Measurements from ENCODE around the gene CHI3L2. TPM values are rescaled to one million over a fixed set of nuclear protein-coding genes. Genes with fewer than 3 reads are reported as not detected.
"Not testable (repeated sequence)": the region's sequence is repeated elsewhere in the genome, so short reads cannot be mapped to it uniquely, and the experiment has no call there.

Gene CHI3L2
- polyA plus RNA-seq, 1 donor: 2.4 TPM

GRCh38 chr1:111212634-111213335 lies 14.7 kb upstream of the CHI3L2 start:
- no peaks in the 10 kb centered on the region for H3K27me3 ChIP-seq (ENCODE audit: control insufficient read depth, insufficient read depth, low read length)
- 100% methylated on average over 1 of the region's 5 CpGs for WGBS (ENCODE audit: insufficient coverage, low lambda C conversion rate)
- no peaks in the 10 kb centered on the region for H3K36me3 ChIP-seq (ENCODE audit: control insufficient read depth, insufficient read depth, low read length)
- H3K4me1 ChIP-seq (ENCODE audit: control insufficient read depth, insufficient read depth, low read length): peaks cover 18% of the 10 kb centered on the region
- no peak for DNase-seq
- no peak overlapping the region for H3K4me3 ChIP-seq (ENCODE audit: low read length)
- no peaks in the 10 kb centered on the region for H3K9me3 ChIP-seq (ENCODE audit: control insufficient read depth, low read depth, low read length)
- peak overlapping the region; percentile 59 for H3K27ac ChIP-seq (ENCODE audit: low read length)

DNA sequence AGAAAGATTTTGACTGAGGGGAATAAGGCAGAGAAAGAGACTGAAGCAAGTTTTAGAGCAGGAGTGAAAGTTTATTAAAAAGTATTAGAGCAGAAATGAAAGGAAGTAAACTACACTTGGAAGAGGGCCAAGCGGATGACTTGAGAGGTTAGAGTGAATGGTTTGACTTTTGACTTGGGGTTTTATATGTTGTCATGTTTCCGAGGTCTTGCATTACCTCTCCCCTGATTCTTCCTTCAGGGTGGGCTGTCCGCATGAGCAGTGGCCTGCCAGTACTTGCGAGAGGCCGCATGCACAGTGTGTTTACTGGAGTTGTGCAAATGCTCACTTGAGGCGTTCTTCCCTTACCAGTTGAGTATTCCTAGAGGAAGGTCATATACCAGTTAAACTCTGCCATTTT lies 14.1 kb upstream of the CHI3L2 start:
- peaks cover 18% of the 10 kb centered on the region for H3K4me1 ChIP-seq (ENCODE audit: control insufficient read depth, insufficient read depth, low read length)
- DNase-seq: no peak
- no CpG with 5 or more reads among the region's 6 CpGs for WGBS (ENCODE audit: insufficient coverage, low lambda C conversion rate)
- H3K27ac ChIP-seq (ENCODE audit: low read length): no peak overlapping the region
- H3K36me3 ChIP-seq (ENCODE audit: control insufficient read depth, insufficient read depth, low read length): no peaks in the 10 kb centered on the region
- no peaks in the 10 kb centered on the region for H3K9me3 ChIP-seq (ENCODE audit: control insufficient read depth, low read depth, low read length)
- H3K4me3 ChIP-seq (ENCODE audit: low read length): no peak overlapping the region
- no peaks in the 10 kb centered on the region for H3K27me3 ChIP-seq (ENCODE audit: control insufficient read depth, insufficient read depth, low read length)

GRCh38 chr1:111214074-111214801 lies 13.3 kb upstream of the CHI3L2 start:
- WGBS (ENCODE audit: insufficient coverage, low lambda C conversion rate): 100% methylated on average over 1 of the region's 6 CpGs
- Histone ChIP-seq H3K4me3 (ENCODE audit: low read length) (no peak overlapping the region), H3K9me3 (ENCODE audit: control insufficient read depth, low read depth, low read length) (no peaks in the 10 kb centered on the region), H3K27ac (ENCODE audit: low read length) (no peak overlapping the region), H3K27me3 (ENCODE audit: control insufficient read depth, insufficient read depth, low read length) (no peaks in the 10 kb centered on the region), H3K4me1 (ENCODE audit: control insufficient read depth, insufficient read depth, low read length) (peaks cover 18% of the 10 kb centered on the region), H3K36me3 (ENCODE audit: control insufficient read depth, insufficient read depth, low read length) (no peaks in the 10 kb centered on the region)
- DNase-seq: no peak

DNA sequence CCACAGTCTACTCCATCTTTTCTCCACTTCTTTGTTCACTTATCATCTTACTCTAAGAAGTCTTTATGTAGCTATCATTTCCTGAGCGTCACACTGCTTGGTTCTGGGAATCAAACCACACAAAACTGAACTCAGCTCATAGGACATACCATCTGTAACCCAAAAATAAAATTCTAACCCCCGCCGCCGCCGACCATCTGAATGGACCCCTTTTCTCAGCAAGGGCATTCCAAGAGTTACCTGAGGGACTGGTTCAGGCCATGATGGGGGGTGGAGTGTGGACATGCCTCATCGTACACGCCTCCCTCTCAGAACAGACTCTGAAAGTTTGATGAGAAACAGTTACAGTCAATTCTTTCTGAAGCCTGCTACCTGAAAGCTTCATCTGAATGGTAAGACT lies 12.6 kb upstream of the CHI3L2 start:
- Histone ChIP-seq H3K4me1 (ENCODE audit: control insufficient read depth, insufficient read depth, low read length) (peaks cover 18% of the 10 kb centered on the region), H3K27me3 (ENCODE audit: control insufficient read depth, insufficient read depth, low read length) (no peaks in the 10 kb centered on the region), H3K36me3 (ENCODE audit: control insufficient read depth, insufficient read depth, low read length) (no peaks in the 10 kb centered on the region), H3K27ac (ENCODE audit: low read length) (no peak overlapping the region), H3K9me3 (ENCODE audit: control insufficient read depth, low read depth, low read length) (no peaks in the 10 kb centered on the region), H3K4me3 (ENCODE audit: low read length) (no peak overlapping the region)
- 86% methylated on average over 1 of the region's 7 CpGs for WGBS (ENCODE audit: insufficient coverage, low lambda C conversion rate)
- DNase-seq: no peak

DNA sequence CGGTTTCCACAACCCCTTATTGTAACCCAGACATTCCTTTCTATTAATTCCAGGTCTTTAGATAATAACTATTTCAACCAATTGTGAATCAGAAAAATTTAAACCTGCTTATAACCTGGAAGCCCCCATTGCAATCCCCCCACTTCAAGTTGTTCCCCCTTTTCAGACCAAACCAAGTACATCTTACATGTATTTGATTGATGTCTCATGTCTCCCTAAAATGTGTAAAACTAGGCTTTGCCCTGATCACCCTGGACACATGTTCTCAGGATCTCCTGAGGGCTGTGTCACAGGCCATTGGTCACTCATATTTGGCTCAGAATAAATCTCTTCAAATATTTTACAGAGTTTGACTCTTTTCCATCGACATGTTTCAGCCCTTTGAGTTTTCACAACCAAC lies 12.2 kb upstream of the CHI3L2 start:
- H3K9me3 ChIP-seq (ENCODE audit: control insufficient read depth, low read depth, low read length); H3K4me3 ChIP-seq (ENCODE audit: low read length); H3K36me3 ChIP-seq (ENCODE audit: control insufficient read depth, insufficient read depth, low read length); DNase-seq; H3K27me3 ChIP-seq (ENCODE audit: control insufficient read depth, insufficient read depth, low read length); H3K27ac ChIP-seq (ENCODE audit: low read length): not testable (repeated sequence)
- peaks cover 18% of the 10 kb centered on the region for H3K4me1 ChIP-seq (ENCODE audit: control insufficient read depth, insufficient read depth, low read length)
- no CpG with 5 or more reads among the region's 2 CpGs for WGBS (ENCODE audit: insufficient coverage, low lambda C conversion rate)

DNA sequence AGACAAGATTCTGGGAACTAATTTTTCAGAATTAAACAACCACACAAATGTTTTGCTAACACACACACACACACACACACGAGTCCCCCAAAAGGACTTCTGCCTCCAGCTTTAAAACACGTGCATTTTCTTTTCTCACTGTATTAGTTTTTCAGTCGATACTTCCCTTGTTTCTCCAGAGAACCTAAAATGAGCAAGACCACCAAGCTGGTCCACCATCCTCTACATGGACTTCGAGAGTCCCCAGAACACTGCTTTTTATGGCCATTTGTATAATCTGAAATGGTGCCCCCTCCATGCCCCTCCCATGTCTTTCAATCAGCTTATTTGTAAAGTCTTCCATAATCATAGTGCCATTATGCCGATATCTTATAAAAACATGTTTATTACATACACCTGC lies 10.8 kb upstream of the CHI3L2 start:
- no peak for DNase-seq
- Histone ChIP-seq H3K27ac (ENCODE audit: low read length) (no peak overlapping the region), H3K36me3 (ENCODE audit: control insufficient read depth, insufficient read depth, low read length) (no peaks in the 10 kb centered on the region), H3K9me3 (ENCODE audit: control insufficient read depth, low read depth, low read length) (no peaks in the 10 kb centered on the region), H3K4me1 (ENCODE audit: control insufficient read depth, insufficient read depth, low read length) (peaks cover 22% of the 10 kb centered on the region), H3K27me3 (ENCODE audit: control insufficient read depth, insufficient read depth, low read length) (no peaks in the 10 kb centered on the region), H3K4me3 (ENCODE audit: low read length) (no peak overlapping the region)
- WGBS (ENCODE audit: insufficient coverage, low lambda C conversion rate): 89% methylated on average over 3 of the region's 5 CpGs

DNA sequence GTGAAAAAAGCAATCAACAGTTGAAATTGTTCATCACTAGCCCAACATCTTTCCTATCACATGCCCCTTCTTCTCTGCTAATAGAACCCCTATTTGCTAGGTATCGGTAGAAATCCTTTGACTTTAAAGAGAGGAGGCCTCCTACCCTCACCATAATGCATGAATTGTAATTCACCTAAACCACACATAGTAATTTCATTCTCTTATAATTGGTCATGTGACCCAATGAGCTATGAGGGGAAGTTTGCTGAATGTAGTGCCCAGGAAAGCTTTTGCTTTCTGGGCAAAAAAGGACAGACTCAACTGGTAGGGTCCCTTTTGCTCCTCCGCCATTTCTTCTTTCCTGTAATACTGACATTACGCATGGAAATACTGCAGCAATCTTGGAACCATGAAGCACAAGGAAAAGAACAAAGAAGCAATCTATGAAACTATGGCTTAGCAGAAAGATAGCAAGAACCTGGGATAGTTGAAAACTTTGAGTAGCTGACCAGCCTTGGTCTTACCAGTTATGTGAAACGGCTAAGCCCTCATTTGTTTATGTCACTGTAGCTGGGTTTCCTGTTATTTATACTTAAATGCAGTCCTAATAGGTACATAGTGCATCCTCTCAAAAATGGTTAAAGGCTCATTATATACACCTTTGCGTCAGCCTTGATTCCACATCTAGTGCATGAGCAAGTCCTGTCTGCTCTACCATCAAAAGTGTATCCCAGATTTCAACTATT lies 10.2 kb upstream of the CHI3L2 start:
- H3K27me3 ChIP-seq (ENCODE audit: control insufficient read depth, insufficient read depth, low read length): no peaks in the 10 kb centered on the region
- DNase-seq: no peak
- 100% methylated on average over 1 of the region's 5 CpGs for WGBS (ENCODE audit: insufficient coverage, low lambda C conversion rate)
- H3K4me3 ChIP-seq (ENCODE audit: low read length): no peak overlapping the region
- no peak overlapping the region for H3K27ac ChIP-seq (ENCODE audit: low read length)
- no peaks in the 10 kb centered on the region for H3K9me3 ChIP-seq (ENCODE audit: control insufficient read depth, low read depth, low read length)
- no peaks in the 10 kb centered on the region for H3K36me3 ChIP-seq (ENCODE audit: control insufficient read depth, insufficient read depth, low read length)
- peaks cover 24% of the 10 kb centered on the region for H3K4me1 ChIP-seq (ENCODE audit: control insufficient read depth, insufficient read depth, low read length)

GRCh38 chr1:111218701-111219556 lies 8.6 kb upstream of the CHI3L2 start:
- DNase-seq: no peak
- Histone ChIP-seq H3K9me3 (ENCODE audit: control insufficient read depth, low read depth, low read length) (no peaks in the 10 kb centered on the region), H3K4me3 (ENCODE audit: low read length) (no peak overlapping the region), H3K27me3 (ENCODE audit: control insufficient read depth, insufficient read depth, low read length) (no peaks in the 10 kb centered on the region), H3K36me3 (ENCODE audit: control insufficient read depth, insufficient read depth, low read length) (no peaks in the 10 kb centered on the region), H3K4me1 (ENCODE audit: control insufficient read depth, insufficient read depth, low read length) (peaks cover 22% of the 10 kb centered on the region), H3K27ac (ENCODE audit: low read length) (no peak overlapping the region)
- 89% methylated on average over 1 of the region's 8 CpGs for WGBS (ENCODE audit: insufficient coverage, low lambda C conversion rate)

GRCh38 chr1:111219557-111220286 lies 7.8 kb upstream of the CHI3L2 start:
- no peaks in the 10 kb centered on the region for H3K9me3 ChIP-seq (ENCODE audit: control insufficient read depth, low read depth, low read length)
- H3K4me1 ChIP-seq (ENCODE audit: control insufficient read depth, insufficient read depth, low read length): peaks cover 22% of the 10 kb centered on the region
- H3K36me3 ChIP-seq (ENCODE audit: control insufficient read depth, insufficient read depth, low read length): no peaks in the 10 kb centered on the region
- no peak overlapping the region for H3K27ac ChIP-seq (ENCODE audit: low read length)
- no peak for DNase-seq
- no peaks in the 10 kb centered on the region for H3K27me3 ChIP-seq (ENCODE audit: control insufficient read depth, insufficient read depth, low read length)
- 93% methylated on average over 2 of the region's 5 CpGs for WGBS (ENCODE audit: insufficient coverage, low lambda C conversion rate)
- H3K4me3 ChIP-seq (ENCODE audit: low read length): no peak overlapping the region
